Midbrain (tissue), 1 donor: ENCODE measurements around the gene AGO3.

Experiments used
- DNase-seq: peaks from one replicate; lab custom pipeline; 2025; lab: John Stamatoyannopoulos, UW

AGO3 gene

GRCh38 chr1:36096500-36097432 lies 165.9 kb downstream of the AGO3 start:
- DNase-seq = no peak

- no peak for DNase-seq
Observed at GRCh38 chr1:36097693-36098585, 167.0 kb downstream of the AGO3 start.

- DNase-seq = no peak
Observed at GRCh38 chr1:36098650-36099365, 167.9 kb downstream of the AGO3 start.

- DNase-seq = peak; percentile 79
Observed at GRCh38 chr1:36099681-36100341, 168.9 kb downstream of the AGO3 start.

GRCh38 chr1:36100376-36100775 lies 169.5 kb downstream of the AGO3 start:
- DNase-seq = no peak

GRCh38 chr1:36101546-36101945 lies 170.6 kb downstream of the AGO3 start:
- DNase-seq = no peak

- no peak for DNase-seq
Observed at GRCh38 chr1:36106269-36106668, 175.4 kb downstream of the AGO3 start.

- DNase-seq = no peak
Observed at GRCh38 chr1:36107394-36107793, 176.5 kb downstream of the AGO3 start.

- no peak for DNase-seq
Observed at GRCh38 chr1:36108314-36108713, 177.4 kb downstream of the AGO3 start.

GRCh38 chr1:36109041-36109679 lies 178.3 kb downstream of the AGO3 start:
- no peak for DNase-seq

- DNase-seq = no peak
Observed at GRCh38 chr1:36111151-36111550, 180.2 kb downstream of the AGO3 start.

GRCh38 chr1:36112823-36113222 lies 181.9 kb downstream of the AGO3 start:
- no peak for DNase-seq

- DNase-seq = no peak
Observed at GRCh38 chr1:36114371-36114770, 183.5 kb downstream of the AGO3 start.

- peak; percentile 31 for DNase-seq
Observed at GRCh38 chr1:36115200-36115669, 184.3 kb downstream of the AGO3 start.

GRCh38 chr1:36115931-36116330 lies 185.0 kb downstream of the AGO3 start:
- DNase-seq = no peak

- DNase-seq = no peak
Observed at GRCh38 chr1:36116901-36117300, 186.0 kb downstream of the AGO3 start.

GRCh38 chr1:36118447-36119204 lies 187.7 kb downstream of the AGO3 start:
- no peak for DNase-seq

GRCh38 chr1:36119456-36119855 lies 188.6 kb downstream of the AGO3 start:
- DNase-seq = no peak
